HG03066 (cell line): ENCODE data around the gene LGR6.
"Not testable (repeated sequence)": the region's sequence is repeated elsewhere in the genome, so short reads cannot be mapped to it uniquely, and the experiment has no call there.

Experiments used
- ATAC-seq: cut with Tn5 transposase; IDR thresholded peaks from one replicate; pipeline ENCODE4 v1.9.1; 2021; ENCODE audit warnings: low read depth; ENCODE audit not compliant: unreplicated experiment

The LGR6 gene

DNA sequence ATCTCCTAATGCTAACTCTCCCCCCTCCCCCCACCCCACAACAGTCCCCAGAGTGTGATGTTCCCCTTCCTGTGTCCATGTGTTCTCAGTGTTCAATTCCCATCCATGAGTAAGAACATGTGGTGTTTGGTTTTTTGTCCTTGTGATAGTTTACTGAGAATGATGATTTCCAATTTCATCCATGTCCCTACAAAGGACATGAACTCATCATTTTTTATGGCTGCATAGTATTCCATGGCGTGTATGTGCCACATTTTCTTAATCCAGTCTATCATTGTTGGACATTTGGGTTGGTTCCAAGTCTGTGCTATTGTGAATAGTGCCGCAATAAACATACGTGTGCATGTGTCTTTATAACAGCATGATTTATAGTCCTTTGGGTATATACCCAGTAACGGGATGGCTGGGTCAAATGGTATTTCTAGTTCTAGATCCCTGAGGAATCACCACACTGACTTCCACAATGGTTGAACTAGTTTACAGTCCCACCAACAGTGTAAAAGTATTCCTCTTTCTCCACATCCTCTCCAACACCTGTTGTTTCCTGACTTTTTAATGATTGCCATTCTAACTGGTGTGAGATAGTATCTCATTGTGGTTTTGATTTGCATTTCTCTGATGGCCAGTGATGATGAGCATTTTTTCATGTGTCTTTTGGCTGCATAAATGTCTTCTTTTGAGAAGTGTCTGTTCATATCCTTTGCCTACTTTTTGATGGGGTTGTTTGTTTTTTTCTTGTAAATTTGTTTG is 67.8 kb downstream of the LGR6 start:
- not testable (repeated sequence) for ATAC-seq

DNA sequence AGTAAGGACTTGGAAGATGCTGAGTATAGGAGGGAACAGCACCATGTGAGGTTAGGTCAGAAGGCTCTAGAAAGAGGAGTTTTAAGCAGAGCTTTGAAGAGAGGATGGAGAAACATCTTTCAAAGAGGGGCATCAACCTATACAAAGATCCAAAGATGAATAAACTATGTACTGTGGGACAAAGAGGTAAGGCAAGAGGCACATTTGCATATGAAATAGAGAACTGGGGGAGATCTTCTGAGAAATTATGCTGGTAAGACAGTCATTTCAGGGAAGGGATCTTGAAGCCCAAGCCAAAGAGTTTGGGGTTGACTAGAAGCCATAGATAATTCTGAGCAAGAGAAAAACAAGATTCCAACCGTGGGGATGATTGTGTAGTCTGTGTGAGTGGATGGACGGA is 70.0 kb downstream of the LGR6 start:
- no peak for ATAC-seq

DNA sequence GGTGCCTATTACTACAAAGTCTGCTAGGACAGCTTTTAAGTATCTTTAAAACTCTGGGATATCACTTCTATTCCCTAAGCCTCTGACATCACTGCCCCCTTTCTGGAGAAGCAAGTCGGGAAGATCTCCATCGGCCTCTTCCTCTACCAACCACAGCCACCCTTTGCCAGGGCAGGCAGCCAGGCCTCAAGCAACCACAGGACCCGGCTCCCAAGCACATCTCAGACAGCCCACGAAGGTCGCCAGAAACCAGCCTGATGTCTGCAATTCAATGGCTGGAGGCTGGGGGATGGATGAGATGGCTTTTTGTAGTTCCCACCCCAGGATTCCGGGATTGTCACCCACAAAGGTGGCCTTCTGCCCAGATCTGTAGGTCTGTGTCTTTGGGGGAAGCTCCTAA is 70.7 kb downstream of the LGR6 start:
- no peak for ATAC-seq

DNA sequence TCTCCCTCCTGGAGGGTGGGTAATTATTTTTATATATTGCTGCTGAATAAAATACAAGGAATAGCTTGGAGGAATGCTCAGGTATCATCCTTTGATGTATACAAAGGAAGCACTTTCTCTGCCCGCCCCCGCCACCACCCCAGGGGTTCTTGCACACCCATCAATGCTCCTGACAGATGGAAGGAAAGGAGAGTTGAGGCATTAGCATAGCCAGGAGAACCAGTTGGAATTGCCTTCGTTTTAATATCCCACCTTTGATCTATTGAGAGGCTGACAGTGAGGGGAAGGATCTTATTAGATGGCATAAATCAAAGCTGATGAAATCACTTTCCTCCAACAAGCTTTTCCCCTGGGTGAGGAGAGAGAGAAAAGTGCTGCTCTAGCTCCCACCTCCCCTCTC is 71.1 kb downstream of the LGR6 start:
- ATAC-seq: no peak

DNA sequence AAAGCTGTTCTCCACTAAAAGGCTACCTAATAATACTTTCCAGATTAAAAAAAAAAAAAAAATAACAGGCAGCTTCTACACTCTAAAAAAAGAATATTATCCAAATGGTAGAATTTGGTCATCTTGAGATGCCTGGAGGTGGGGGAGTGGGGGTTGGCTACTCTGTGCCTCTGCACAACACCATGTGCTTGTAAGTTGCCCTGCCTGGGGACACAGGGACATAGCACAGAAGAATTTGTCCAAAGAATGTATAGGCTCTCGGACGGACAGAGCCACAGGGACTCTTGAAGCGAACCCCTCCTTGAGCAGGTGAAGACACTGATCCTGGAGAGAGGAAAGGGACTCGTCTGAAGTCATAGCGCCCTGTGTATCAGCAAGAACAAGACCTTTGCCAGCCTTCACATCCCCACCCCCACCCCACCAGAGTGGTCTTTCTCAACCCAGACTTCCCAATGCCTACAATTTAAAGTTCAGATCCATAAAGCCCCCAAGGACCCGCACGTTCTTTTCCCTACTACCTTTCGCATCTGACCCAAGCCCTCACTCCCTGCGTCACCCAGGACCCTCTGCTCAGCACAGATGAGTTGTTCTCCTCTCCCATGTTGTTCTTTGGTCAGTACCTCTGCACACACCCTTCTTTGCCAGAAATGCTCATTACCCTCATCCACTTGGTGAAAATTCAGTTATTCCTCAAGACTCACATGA is 72.6 kb downstream of the LGR6 start:
- ATAC-seq: no peak

DNA sequence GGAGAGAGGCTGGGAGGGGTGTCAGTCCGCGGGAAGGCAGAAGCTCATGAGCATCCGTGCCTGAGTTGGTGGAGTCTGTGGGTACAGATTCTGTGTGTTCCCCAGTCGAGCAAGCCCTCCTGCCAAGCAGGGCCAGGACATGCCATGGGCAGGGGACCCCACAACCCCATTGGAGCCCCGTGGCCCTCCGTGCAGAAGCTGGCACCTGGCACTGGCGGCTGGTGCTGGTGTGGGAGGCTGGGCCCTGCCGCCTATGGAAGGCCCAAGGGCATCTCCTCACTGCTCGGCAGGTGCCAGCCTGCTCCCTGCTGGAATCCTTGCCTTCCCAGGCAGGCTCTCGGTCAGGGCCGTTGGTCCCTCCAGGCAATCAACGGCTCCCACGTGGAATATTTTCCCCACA is 74.4 kb downstream of the LGR6 start:
- ATAC-seq: no peak

DNA sequence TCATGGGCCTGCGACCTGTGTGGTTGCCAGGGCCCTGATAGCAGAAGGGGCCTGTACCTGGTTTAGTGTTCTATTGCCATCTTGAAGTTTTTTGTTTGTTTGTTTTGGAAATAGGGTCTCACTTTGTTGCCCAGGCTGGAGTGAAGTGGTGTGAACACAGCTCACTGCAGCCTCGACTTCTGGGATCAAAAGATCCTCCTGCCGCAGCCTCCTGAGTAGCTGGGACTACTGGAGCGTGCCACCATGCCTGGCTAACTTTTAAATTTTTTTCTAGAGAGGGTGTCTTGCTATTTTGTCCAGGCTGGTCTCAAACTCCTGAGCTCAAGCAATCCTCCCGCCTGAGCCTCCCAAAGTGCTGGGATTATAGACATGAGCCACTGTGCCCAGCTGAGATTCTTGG is 75.2 kb downstream of the LGR6 start:
- no peak for ATAC-seq

DNA sequence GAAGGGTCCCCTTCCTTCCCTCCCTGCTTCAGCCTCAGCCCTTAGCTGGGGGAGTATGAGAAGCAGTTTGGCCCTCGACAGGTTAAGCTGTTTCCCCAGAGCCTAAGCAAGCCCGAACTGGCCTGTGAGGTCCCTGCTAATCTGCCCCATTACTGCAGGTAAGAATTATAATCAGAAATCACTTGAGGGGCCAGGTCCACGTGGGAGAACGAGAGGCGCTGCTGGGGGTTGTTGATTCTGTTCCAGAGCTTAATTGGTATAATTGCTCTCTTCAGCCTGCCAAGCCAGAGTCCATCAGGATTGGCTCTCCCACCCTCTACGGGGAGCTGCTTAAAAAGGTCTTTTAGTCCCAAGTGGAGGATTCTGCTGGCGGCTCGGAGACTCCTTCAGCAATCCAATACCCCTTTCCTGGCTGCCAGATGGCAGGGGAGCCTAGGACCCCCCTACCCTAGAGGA is 77.3 kb downstream of the LGR6 start:
- ATAC-seq: no peak

DNA sequence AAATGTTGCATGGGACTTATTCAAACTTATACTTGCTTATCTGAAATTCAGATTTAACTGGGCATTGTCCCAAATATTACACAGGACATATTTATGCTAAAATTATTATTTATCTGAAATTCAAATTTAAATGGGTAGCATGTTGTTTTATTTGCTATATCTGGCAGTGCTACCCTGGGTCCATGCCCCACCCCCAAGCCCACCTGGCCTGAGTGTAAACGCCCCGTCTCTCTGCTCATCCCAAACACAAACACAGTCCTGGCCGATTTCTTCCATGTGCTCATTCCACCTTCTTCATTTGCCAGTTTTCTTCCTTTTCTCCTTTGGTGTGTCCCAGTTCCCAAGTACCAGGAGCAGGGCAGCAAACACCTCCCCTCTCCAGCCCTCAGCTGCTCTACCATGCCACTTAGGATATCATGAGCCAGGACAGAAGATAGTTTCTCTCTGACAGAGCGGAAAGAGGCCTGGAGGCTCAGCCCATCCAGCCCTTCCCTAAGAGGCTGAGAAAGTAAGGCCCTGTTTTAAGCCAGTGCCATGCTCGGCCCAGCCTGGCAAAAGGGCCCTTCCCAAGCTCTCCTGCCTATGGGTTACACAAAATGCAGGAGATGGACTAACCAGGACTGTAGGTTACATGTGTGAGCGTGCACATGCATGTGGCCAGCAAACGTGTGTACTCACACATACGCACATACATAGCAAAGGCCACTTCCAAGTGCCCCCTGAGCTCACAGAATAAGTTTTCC is 78.7 kb downstream of the LGR6 start:
- no peak for ATAC-seq

DNA sequence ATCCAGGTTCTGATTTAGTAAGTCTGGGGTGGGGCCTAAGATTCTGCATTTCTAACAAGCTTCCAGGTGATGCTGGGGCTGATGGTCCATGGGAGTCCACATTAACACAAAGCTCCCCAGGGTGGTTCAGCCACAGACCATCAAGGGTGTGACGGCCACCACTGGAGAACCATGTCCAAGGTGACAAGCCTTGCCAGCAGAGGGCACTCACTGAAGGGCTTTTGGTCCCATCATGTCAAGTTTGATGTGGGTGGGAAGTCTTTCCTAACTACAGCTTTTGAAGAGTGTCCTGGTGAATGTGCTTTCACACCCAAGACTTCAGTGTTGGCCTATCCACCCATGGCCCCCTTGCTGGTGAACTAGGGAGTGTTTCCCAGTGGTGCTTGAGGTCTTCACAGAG is 81.0 kb downstream of the LGR6 start:
- no peak for ATAC-seq

DNA sequence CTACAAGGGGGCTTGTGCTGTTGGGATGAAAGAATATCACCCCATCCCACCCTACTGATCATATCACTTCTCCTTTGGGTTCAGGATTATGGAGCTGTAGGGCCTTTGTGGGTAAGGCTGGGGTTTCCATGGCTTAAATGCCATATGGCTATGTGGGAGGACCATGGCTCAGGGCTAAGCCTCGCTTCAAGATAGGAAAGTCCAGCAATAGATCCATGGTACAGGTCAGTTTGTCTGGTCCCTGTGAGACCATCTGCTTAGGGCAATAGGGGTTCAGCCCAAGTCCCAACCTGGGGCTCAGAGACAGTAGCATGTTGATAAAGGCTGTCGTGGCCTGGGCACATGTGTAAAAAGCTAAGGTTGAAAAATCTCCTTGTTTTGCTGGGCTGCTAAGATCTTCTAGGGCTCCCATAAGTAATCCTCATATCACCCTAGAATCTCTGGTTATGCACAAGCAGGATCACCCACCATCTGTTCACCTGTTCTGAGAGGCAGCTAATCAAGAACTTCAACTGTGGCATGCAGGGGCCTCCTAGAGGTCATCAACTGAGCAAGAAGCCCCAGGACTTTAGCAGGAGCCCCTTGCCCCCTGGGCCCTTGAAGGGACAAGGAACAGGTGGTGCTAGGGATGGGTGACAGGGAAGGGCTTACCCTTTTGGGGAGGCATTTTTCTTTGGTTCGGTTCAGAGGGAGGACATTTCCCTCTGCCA is 81.6 kb downstream of the LGR6 start:
- ATAC-seq: no peak

DNA sequence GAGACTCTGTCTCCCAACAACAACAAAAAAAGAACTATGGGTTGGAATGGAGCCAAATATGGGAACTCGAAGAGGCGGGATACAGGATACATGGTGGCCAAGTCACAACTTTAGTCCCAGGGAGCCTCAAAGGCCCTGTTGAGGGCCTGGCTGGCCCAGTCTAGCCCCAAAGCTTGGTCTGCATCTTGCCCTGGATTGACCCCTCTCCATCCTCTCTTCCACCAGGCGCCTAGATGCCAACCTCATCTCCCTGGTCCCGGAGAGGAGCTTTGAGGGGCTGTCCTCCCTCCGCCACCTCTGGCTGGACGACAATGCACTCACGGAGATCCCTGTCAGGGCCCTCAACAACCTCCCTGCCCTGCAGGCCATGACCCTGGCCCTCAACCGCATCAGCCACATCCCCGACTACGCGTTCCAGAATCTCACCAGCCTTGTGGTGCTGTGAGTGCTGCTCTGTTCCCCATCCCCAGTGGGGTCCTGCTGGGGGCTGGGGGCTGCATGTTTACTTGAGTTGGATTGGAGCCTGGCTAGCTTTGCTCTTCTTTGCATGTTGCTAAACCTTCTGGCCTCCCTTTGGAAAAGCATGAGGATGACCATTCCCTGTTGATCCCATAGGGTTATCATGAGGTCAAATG is 82.6 kb downstream of the LGR6 start:
- ATAC-seq: no peak

DNA sequence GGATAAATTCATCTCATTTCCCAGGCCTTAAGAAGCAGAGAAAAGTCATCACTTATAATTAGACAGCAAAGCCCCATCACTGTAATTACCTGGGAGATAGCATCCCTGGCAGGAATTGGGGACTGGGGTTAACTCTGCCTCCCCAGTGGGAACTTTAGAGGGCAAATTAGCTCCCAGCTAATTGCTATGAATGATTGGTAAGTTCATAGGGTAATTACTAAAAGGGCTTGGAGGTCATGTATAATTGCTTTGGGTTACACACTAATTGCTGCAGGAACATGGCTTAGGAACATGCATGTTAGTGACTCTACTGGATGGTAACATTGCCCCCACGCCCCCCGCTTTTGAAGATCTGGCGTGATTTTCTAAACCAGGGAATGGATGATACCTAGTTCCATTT is 83.3 kb downstream of the LGR6 start:
- no peak for ATAC-seq

DNA sequence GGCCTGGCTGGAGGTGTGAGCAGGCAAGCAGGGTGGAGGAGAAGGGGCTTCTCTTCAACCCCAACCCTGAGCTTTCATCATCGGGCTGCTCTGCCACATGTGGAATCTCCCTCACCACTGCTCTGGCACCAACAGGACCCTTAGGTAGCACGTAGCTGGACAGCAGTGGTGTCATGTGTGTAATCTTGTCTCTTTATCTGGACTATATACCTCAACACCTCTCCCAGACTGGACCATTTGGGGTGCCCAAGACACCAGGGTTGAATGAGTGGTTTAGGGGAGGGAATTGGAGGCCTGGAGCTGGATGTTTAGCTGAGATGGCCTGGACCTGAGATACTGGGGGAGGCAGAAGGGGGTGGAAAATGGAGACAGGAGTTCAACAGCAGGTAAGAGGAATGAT is 85.2 kb downstream of the LGR6 start:
- no peak for ATAC-seq

DNA sequence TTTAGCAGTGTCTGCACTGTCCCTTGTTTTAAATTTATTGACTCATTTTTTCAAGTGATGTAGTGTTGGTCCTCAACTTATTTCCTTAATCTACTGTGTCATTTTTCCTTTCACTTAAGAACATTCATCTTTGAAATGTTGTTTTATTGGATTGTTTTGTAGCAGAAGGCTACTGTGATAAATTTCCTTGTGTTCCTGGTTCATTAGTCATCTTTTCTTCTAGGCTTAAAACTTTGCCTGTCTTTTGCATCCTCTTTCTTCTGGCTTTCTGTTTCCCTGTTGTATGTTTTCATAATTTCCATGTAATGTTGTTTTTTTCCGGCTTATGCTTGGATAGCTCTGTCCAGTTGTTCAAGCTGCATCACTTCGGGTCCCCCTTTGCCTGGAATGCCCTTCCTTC is 86.2 kb downstream of the LGR6 start:
- no peak for ATAC-seq

DNA sequence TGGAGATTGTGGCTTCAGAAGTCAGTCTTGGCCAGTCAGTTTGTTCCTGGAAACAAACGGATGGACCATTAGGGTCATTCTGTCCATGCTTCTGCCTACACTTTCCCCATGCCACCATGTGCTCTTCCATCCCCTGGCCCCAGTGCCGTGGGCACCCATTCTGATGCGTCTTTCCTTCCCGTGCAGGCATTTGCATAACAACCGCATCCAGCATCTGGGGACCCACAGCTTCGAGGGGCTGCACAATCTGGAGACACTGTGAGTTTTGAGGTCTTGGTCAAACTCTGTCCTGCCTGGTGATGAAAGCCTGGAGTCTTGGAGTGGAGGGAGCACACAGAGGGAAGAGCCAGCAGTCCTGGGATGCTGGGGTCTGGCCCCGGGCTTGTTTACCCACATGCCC is 87.0 kb downstream of the LGR6 start:
- no peak for ATAC-seq

DNA sequence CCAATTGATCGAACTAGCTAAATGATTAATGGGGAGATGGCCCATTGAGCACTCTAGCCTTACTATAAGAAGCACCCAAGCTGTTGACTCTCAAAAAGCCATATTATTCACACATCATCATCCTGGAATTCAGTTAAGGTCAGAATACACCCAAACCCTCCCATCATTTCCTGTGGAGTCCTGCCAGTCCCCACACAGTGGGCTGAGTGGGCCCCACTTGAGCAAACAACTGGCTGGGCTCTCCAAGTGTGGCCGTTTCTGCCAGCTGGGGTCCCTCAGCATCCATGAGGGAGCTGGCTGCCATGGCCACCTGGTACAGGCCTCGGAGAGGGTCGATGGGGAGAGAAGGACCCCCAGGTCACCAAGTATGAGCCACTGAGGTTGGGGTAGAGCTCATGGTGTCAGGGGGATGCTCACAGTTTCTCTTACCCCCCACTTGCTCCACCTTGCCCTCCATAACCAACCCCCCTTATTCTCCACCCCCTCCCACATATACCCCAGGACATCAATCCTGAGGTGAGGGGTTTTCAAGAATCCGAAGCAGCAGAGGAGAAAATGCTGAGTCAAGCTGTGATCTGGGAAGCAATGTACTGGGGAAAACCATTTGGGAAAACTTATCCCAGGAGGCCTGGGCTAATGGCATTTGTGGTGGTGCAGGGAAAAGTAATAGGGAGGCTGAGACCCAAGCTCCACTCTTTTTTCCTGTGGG is 87.9 kb downstream of the LGR6 start:
- ATAC-seq: no peak

DNA sequence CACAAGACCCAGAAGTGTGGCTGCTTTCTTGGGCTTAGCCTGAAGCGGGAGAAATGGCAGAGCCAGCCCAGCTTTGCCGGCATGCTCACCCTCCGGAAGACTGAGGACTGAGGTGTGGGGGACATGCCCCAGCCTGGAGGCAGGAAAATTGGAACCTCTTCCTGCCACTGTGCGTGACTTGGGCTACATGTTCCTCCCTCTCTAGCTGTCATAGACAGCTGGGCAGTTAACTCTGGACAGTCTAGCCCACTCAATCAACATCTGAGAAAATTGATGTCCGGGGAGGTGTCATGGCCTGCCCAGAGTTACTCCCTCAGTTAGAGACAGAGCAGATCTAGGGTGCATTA is 88.4 kb downstream of the LGR6 start:
- no peak for ATAC-seq

DNA sequence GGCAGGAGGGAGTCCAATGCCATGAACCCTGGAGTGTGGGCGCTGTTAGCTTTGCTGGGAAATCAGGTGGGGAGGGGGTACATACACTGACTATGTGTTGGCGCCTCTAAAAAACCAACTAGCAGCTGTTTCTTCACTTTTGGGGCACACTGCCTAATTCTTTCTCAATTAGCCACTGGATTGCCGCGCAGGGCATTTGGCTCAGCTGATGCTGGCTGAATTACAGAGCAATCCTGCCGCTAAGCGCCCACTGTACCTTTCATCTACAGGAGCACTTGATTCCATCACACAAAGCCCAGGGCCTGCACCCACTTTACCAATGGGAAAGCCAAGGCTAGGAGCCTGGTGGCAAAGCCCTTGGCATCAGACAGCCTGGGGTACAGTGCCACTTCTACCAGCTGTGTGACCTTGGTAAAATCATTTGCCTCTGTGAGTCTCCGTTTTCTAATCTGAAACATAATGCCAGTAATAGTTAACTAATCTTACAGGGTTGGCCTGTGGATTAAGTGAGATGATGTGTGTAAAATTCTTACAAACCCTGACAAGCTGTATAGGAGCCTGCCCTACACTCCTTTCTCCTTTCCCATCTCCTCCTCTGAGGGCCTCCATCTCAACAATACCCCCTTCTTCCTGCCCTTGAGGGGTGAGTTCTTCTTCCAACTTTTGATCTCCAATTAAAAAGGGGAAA is 89.1 kb downstream of the LGR6 start:
- no peak for ATAC-seq
